B cell (primary cell): ENCODE data around the gene CERS2. TPM values are rescaled to one million over a fixed set of nuclear protein-coding genes. Genes with fewer than 3 reads are reported as not detected.

ENCODE experiments used
- ATAC-seq: fragments of 200-7000 bp; cut with Tn5 transposase; one replicate; pipeline ENCODE4 v1.10.0; 2021; ENCODE audit warnings: low read depth, mild to moderate bottlenecking, moderate number of reproducible peaks, moderate library complexity
- CTCF ChIA-PET: fragments of 350-600 bp; sonication (Branson Sonifier 250); formaldehyde crosslinking; loops from one replicate; lab custom pipeline; 2021; ENCODE audit warnings: antibody characterized with exemption, inconsistent platforms; lab: Charles Lee
- POLR2A ChIA-PET: fragments of 350-600 bp; sonication (Branson Sonifier 250); formaldehyde crosslinking; loops from one replicate; lab custom pipeline; 2021; ENCODE audit warnings: antibody characterized with exemption; lab: Charles Lee
- DNase-seq: peaks from one replicate; pipeline ENCODE4 v3.0.0; 2013
- H2AFZ ChIP-seq: 2 replicates; pipeline ENCODE4 v1.6.1; 2012; ENCODE audit warnings: mild to moderate bottlenecking, low read depth, low read length; ENCODE audit not compliant: insufficient read depth, poor library complexity, severe bottlenecking
- H3K27ac ChIP-seq, 2 donors: 1 replicate in 1 of 2; 2 replicates in 1 of 2; pipeline ENCODE4 v1.5.1; 2012 to 2013; ENCODE audit warnings: low read length in 2 of 2, mild to moderate bottlenecking in 2 of 2, moderate library complexity in 1 of 2
- H3K27me3 ChIP-seq, 4 experiments: fragments of 200-600 bp in 1 of 4; sonication (generic) in 1 of 4; replicated peaks in 1 of 4; 1 replicate in 2 of 4; 2 replicates in 2 of 4; pipeline versions ENCODE4 v1.6.1 to v1.7.0; 2013 to 2016; ENCODE audit warnings: low read length in 3 of 4, mild to moderate bottlenecking in 2 of 4, mixed read lengths in 1 of 4, moderate library complexity in 1 of 4; ENCODE audit not compliant: insufficient read depth in 4 of 4, control insufficient read depth in 3 of 4; ENCODE audit errors: control extremely low read depth in 1 of 4
- H3K36me3 ChIP-seq, 2 experiments: replicated peaks in 1 of 2; 1 replicate in 1 of 2; 2 replicates in 1 of 2; pipeline versions ENCODE4 v1.6.1 to v1.7.1; 2013; ENCODE audit warnings: low read length in 1 of 2; ENCODE audit not compliant: insufficient read depth in 2 of 2, control insufficient read depth in 1 of 2; ENCODE audit errors: control extremely low read depth in 1 of 2, extremely low read depth in 1 of 2
- H3K4me1 ChIP-seq, 2 donors: fragments of 200-600 bp in 1 of 2; sonication (generic) in 1 of 2; 1 replicate in 1 of 2; 2 replicates in 1 of 2; pipeline versions ENCODE4 v1.5.1 to v1.6.1; 2013 to 2017; ENCODE audit warnings: low read length in 2 of 2; ENCODE audit not compliant: control insufficient read depth in 2 of 2, insufficient read depth in 2 of 2
- H3K4me2 ChIP-seq: replicated peaks from 2 replicates; pipeline ENCODE3; 2012; ENCODE audit warnings: mild to moderate bottlenecking, low read depth, low read length; ENCODE audit not compliant: poor library complexity, severe bottlenecking
- H3K4me3 ChIP-seq, 5 experiments: fragments of 200-600 bp in 1 of 5; sonication (generic) in 1 of 5; 1 replicate in 3 of 5; 2 replicates in 2 of 5; pipeline versions ENCODE4 v1.5.1 to v1.7.0; 2011 to 2016; ENCODE audit warnings: low read length in 4 of 5, mild to moderate bottlenecking in 4 of 5, low read depth in 2 of 5, control low read depth in 1 of 5, moderate library complexity in 1 of 5; ENCODE audit not compliant: insufficient read depth in 1 of 5; ENCODE audit errors: control extremely low read depth in 1 of 5, extremely low read depth in 1 of 5
- H3K79me2 ChIP-seq: fragments of 200-600 bp; sonication (generic); one replicate; pipeline ENCODE4 v1.6.0; 2016; ENCODE audit warnings: low read length; ENCODE audit not compliant: control insufficient read depth, insufficient read depth
- H3K9ac ChIP-seq: fragments of 200-600 bp; sonication (generic); 2 replicates; pipeline ENCODE4 v1.6.1; 2017; ENCODE audit warnings: mild to moderate bottlenecking, low read length, moderate library complexity
- H3K9me3 ChIP-seq, 3 donors: one replicate each; pipeline versions ENCODE4 v1.6.1 to v1.7.1; 2013; ENCODE audit warnings: low read length in 2 of 3; ENCODE audit not compliant: control insufficient read depth in 2 of 3, insufficient read depth in 1 of 3; ENCODE audit errors: control extremely low read depth in 1 of 3
- H4K20me1 ChIP-seq: 2 replicates; pipeline ENCODE4 v1.6.0; 2012; ENCODE audit warnings: mild to moderate bottlenecking, low read length; ENCODE audit not compliant: insufficient read depth, control insufficient read depth, poor library complexity, severe bottlenecking
- H3K27ac Mint-ChIP-seq: one replicate; pipeline ENCODE4 v1.8.0; 2021; ENCODE audit warnings: mixed read lengths
- H3K27me3 Mint-ChIP-seq: one replicate; pipeline ENCODE4 v1.8.0; 2021; ENCODE audit warnings: mixed read lengths
- H3K4me1 Mint-ChIP-seq: one replicate; pipeline ENCODE4 v1.8.0; 2021; ENCODE audit warnings: mixed read lengths
- H3K4me3 Mint-ChIP-seq: one replicate; pipeline ENCODE4 v1.8.0; 2021; ENCODE audit warnings: mixed read lengths
- H3K9me3 Mint-ChIP-seq: one replicate; pipeline ENCODE4 v1.8.0; 2022; ENCODE audit warnings: mixed read lengths; ENCODE audit not compliant: insufficient read depth
- EZH2 ChIP-seq: IDR thresholded peaks from 2 replicates; pipeline ENCODE4 v1.6.1; 2012; ENCODE audit warnings: borderline replicate concordance, low read depth, mild to moderate bottlenecking, moderate library complexity, low read length; ENCODE audit not compliant: insufficient read depth, poor library complexity, severe bottlenecking
- WGBS: methylation state at CpG from one replicate; pipeline ENCODE4 v1.1.5; 2013; ENCODE audit warnings: missing lambda C conversion rate; ENCODE audit not compliant: insufficient coverage; 5-methylcytosine and 5-hydroxymethylcytosine counted together
- intact Hi-C: fragments of 100-400 bp; cut with micrococcal nuclease; formaldehyde crosslinking; loops from one replicate; pipeline ENCODE4 v1.10.0; 2022
- polyA plus RNA-seq: library from polyadenylated mRNA; depleted of rRNA; stranded (reverse); fragments of >200 nt; gene quantifications from 2 replicates; pipeline ENCODE4 v1.2.3, GENCODE V29; 2012
- total RNA-seq, 2 donors: library from RNA; stranded (reverse); fragments of 120-200 nt in 1 of 2; gene quantifications; 1 replicate in 1 of 2; 2 replicates in 1 of 2; pipeline versions ENCODE4 v1.2.3 to v1.2.4, GENCODE V29; 2013 to 2022
- TF ChIP-seq, protein P1 (sequence below): fragments of 200-600 bp; IDR thresholded peaks from one replicate; pipeline ENCODE4 v1.8.0; 2022; ENCODE audit warnings: antibody characterized with exemption, mild to moderate bottlenecking

CERS2 gene
- total and polyA plus RNA-seq, 2 donors (not counting 1 experiment from before 2014, with no cell fraction given) = 68.4 to 130 TPM

GRCh38 chr1:151011154-151011850, 36.7 kb upstream of the CERS2 start:
- Mint-ChIP-seq H3K4me3 (no peak overlapping the region), H3K27ac (no peak overlapping the region), H3K4me1 (peaks cover 48% of the 10 kb centered on the region), H3K27me3 (no peaks in the 10 kb centered on the region), H3K9me3 (no peaks in the 10 kb centered on the region)
- Histone ChIP-seq H3K9me3 (no peaks in the 10 kb centered on the region), H3K4me2 (no peak overlapping the region), H3K27ac (no peak overlapping the region), H3K4me1 (peaks cover 27 to 31% of the 10 kb centered on the region in 2 donors), H3K79me2 (peaks cover 65% of the 10 kb centered on the region), H3K9ac (no peak overlapping the region), H2AFZ (no peak overlapping the region), H3K4me3 (no peak overlapping the region), H4K20me1 (no peaks in the 10 kb centered on the region), H3K27me3 (no peaks in the 10 kb centered on the region), H3K36me3 (peaks cover 3 to 10% of the 10 kb centered on the region in 2 experiments)
- DNase-seq (no peak), ATAC-seq (no peak)
- intact Hi-C loops = no loop called here
- CTCF ChIA-PET = interaction anchor here (0.9 to 1.1 kb wide), 3 partner anchors 10 to 27 kb away, joined by 3 read pairs; no protein-coding TSS in a partner anchor
- 100% methylated on average over 2 of the region's 4 CpGs for WGBS
- TF ChIP-seq, protein P1, sequence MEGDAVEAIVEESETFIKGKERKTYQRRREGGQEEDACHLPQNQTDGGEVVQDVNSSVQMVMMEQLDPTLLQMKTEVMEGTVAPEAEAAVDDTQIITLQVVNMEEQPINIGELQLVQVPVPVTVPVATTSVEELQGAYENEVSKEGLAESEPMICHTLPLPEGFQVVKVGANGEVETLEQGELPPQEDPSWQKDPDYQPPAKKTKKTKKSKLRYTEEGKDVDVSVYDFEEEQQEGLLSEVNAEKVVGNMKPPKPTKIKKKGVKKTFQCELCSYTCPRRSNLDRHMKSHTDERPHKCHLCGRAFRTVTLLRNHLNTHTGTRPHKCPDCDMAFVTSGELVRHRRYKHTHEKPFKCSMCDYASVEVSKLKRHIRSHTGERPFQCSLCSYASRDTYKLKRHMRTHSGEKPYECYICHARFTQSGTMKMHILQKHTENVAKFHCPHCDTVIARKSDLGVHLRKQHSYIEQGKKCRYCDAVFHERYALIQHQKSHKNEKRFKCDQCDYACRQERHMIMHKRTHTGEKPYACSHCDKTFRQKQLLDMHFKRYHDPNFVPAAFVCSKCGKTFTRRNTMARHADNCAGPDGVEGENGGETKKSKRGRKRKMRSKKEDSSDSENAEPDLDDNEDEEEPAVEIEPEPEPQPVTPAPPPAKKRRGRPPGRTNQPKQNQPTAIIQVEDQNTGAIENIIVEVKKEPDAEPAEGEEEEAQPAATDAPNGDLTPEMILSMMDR = no peak
- no peak for TF ChIP-seq EZH2
- POLR2A ChIA-PET = interaction anchor here (0.7 kb wide), 1 partner anchor 884 kb away, joined by 3 read pairs; no protein-coding TSS in a partner anchor

DNA sequence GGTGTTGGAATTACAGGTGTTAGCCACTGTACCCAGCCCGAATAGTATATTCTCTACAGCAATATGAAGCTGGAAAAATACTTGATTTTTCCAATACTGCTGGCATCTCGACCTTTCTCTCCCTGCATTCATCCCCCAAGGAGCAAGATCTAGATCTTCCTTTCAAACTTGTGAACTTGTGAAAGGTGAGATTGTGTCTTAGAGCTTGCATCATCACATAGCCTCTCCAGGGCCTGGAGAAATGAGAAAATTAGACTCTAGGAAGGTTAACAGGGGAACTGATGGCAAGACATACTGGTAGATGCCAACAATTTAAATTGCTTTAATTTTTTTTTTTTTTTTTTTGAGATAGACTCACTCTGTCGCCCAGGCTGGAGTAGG, 35.7 kb upstream of the CERS2 start:
- ATAC-seq = no peak
- Histone ChIP-seq H3K4me2 (no peak overlapping the region), H3K4me1 (peaks cover 36 to 40% of the 10 kb centered on the region in 2 donors), H3K36me3 (peaks cover 3 to 10% of the 10 kb centered on the region in 2 experiments), H3K27me3 (no peaks in the 10 kb centered on the region), H2AFZ (no peak overlapping the region), H3K4me3 (no peak overlapping the region), H4K20me1 (no peaks in the 10 kb centered on the region), H3K9me3 (no peaks in the 10 kb centered on the region), H3K79me2 (peaks cover 74% of the 10 kb centered on the region), H3K9ac (no peak overlapping the region), H3K27ac (no peak overlapping the region)
- TF ChIP-seq, protein P1 = no peak
- no peak for TF ChIP-seq EZH2
- peaks cover 57% of the 10 kb centered on the region for H3K4me1 Mint-ChIP-seq
- WGBS = 100% methylated on average over 1 of the region's 3 CpGs
- no peaks in the 10 kb centered on the region for H3K9me3 Mint-ChIP-seq
- H3K27ac Mint-ChIP-seq = no peak overlapping the region
- intact Hi-C loops = no loop called here
- H3K4me3 Mint-ChIP-seq = peak overlapping the region; percentile 7
- no peak for DNase-seq
- POLR2A ChIA-PET = no interaction called here
- H3K27me3 Mint-ChIP-seq = no peaks in the 10 kb centered on the region
- CTCF ChIA-PET = interaction anchor here (0.7 to 1.1 kb wide), 3 partner anchors 9 to 723 kb away, joined by 3 to 8 read pairs (median 3); no protein-coding TSS in a partner anchor
